ENCODE measurements around the gene RSPO4.

RSPO4 gene

GRCh38 chr20:997486-997885 is 4.6 kb downstream of the RSPO4 start:
- DNase-seq (ENCODE audit: low read depth): no peak
- H3K4me3 ChIP-seq (ENCODE audit: control insufficient read depth, low read depth, low read length): no peak overlapping the region
- TF ChIP-seq CTCF (conservative IDR thresholded peaks at IDR 0.05; ENCODE audit: control insufficient read depth, insufficient read depth, low read depth, low read length): no peak

GRCh38 chr20:997016-997415 is 5.1 kb downstream of the RSPO4 start:
- no peak overlapping the region for H3K4me3 ChIP-seq (ENCODE audit: control insufficient read depth, low read depth, low read length)
- TF ChIP-seq CTCF (conservative IDR thresholded peaks at IDR 0.05; ENCODE audit: control insufficient read depth, insufficient read depth, low read depth, low read length): no peak
- DNase-seq (ENCODE audit: low read depth): no peak

GRCh38 chr20:995170-995569 is 6.9 kb downstream of the RSPO4 start:
- TF ChIP-seq CTCF (conservative IDR thresholded peaks at IDR 0.05; ENCODE audit: control insufficient read depth, insufficient read depth, low read depth, low read length): no peak
- no peak overlapping the region for H3K4me3 ChIP-seq (ENCODE audit: control insufficient read depth, low read depth, low read length)
- DNase-seq (ENCODE audit: low read depth): no peak

- DNase-seq (ENCODE audit: low read depth): no peak
- H3K4me3 ChIP-seq (ENCODE audit: control insufficient read depth, low read depth, low read length): no peak overlapping the region
- no peak for TF ChIP-seq CTCF (conservative IDR thresholded peaks at IDR 0.05; ENCODE audit: control insufficient read depth, insufficient read depth, low read depth, low read length)
These were observed 9.1 kb downstream of the RSPO4 start for GRCh38 chr20:992801-993535.

GRCh38 chr20:991850-992249 is 10.3 kb downstream of the RSPO4 start:
- no peak for DNase-seq (ENCODE audit: low read depth)
- no peak overlapping the region for H3K4me3 ChIP-seq (ENCODE audit: control insufficient read depth, low read depth, low read length)
- no peak for TF ChIP-seq CTCF (conservative IDR thresholded peaks at IDR 0.05; ENCODE audit: control insufficient read depth, insufficient read depth, low read depth, low read length)

GRCh38 chr20:990293-990959 is 11.7 kb downstream of the RSPO4 start:
- DNase-seq (ENCODE audit: low read depth): no peak
- no peak for TF ChIP-seq CTCF (conservative IDR thresholded peaks at IDR 0.05; ENCODE audit: control insufficient read depth, insufficient read depth, low read depth, low read length)
- H3K4me3 ChIP-seq (ENCODE audit: control insufficient read depth, low read depth, low read length): no peak overlapping the region
